Activated CD8-positive, alpha-beta memory T cell treated with anti-CD3 and anti-CD28 coated beads, Interleukin-2, amount 50 U/mL, for 1 hour (primary cell): ENCODE measurements around the gene ACP1.

ENCODE experiments used
- DNase-seq: peaks from one replicate; pipeline ENCODE4 v3.0.0-alpha.2; 2020; ENCODE audit errors: extremely low read depth

Gene ACP1

GRCh38 chr2:255195-255594 is 9.6 kb upstream of the ACP1 start:
- no peak for DNase-seq

GRCh38 chr2:256094-256493 is 8.7 kb upstream of the ACP1 start:
- DNase-seq, result no peak

- no peak for DNase-seq
Observed at GRCh38 chr2:257429-257828, 7.3 kb upstream of the ACP1 start.

- no peak for DNase-seq
Observed at GRCh38 chr2:257842-258241, 6.9 kb upstream of the ACP1 start.

GRCh38 chr2:258933-259332 is 5.8 kb upstream of the ACP1 start:
- DNase-seq, result no peak

GRCh38 chr2:259789-260331 is 4.9 kb upstream of the ACP1 start:
- DNase-seq, result no peak

- no peak for DNase-seq
Observed at GRCh38 chr2:260507-261161, 4.1 kb upstream of the ACP1 start.

GRCh38 chr2:262117-262516 is 2.6 kb upstream of the ACP1 start:
- no peak for DNase-seq

- no peak for DNase-seq
Observed at GRCh38 chr2:263022-263738, 1.6 kb upstream of the ACP1 start.

GRCh38 chr2:263774-264492 is 814 bp upstream of the ACP1 start, which contains the start of gene SH3YL1:
SH3YL1 (minus strand) TSS chr2:264032; CDS start chr2:263984, 48 bp downstream.
- peak; percentile 36 for DNase-seq

- DNase-seq, result no peak
Observed at GRCh38 chr2:268323-268722, 3.6 kb downstream of the ACP1 start.

GRCh38 chr2:269356-270030 is 4.7 kb downstream of the ACP1 start:
- no peak for DNase-seq

- DNase-seq, result no peak
Observed at GRCh38 chr2:270861-271260, 6.1 kb downstream of the ACP1 start.

GRCh38 chr2:271917-272316 is 7.2 kb downstream of the ACP1 start:
- DNase-seq, result no peak

- DNase-seq, result no peak
Observed at GRCh38 chr2:273333-273732, 8.6 kb downstream of the ACP1 start.

GRCh38 chr2:274503-274902 is 9.8 kb downstream of the ACP1 start:
- no peak for DNase-seq

- no peak for DNase-seq
Observed at GRCh38 chr2:275466-275865, 10.7 kb downstream of the ACP1 start.

GRCh38 chr2:278312-278926 is 13.7 kb downstream of the ACP1 start:
- no peak for DNase-seq

GRCh38 chr2:278927-279320 is 14.2 kb downstream of the ACP1 start:
- DNase-seq, result no peak

- no peak for DNase-seq
Observed at GRCh38 chr2:279366-279765, 14.6 kb downstream of the ACP1 start.

- no peak for DNase-seq
Observed at GRCh38 chr2:279956-280649, 15.4 kb downstream of the ACP1 start.
